ENCODE measurements around the gene ARMH3. TPM values are rescaled to one million over a fixed set of nuclear protein-coding genes. Genes with fewer than 3 reads are reported as not detected.

Gene ARMH3
- total RNA-seq, 1 experiment from 2014 or later: 30.6 TPM

DNA sequence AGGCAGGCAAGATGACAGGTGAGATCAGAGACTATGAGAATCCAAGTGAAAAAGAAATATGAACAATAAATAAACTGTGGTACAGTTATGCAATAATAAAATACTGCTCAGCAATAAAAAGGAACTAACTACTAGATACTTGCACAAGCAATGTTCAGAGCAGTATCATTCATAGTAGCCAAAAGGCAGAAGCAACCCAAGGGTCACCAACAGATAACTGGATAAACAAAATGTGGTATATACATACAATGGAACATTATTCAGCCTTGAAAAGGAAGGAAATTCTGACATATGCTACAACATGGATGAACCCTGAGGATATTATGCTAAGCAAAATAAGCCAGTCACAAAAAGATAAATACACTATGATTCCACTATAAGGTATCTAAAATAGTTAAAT is 135.4 kb downstream of the ARMH3 start:
- Histone ChIP-seq H3K4me3 (ENCODE audit: low read depth in 2 of 2, low read length in 2 of 2) (no peak overlapping the region), H3K9me3 (ENCODE audit: control insufficient read depth, insufficient read depth, low read depth, low read length) (no peaks in the 10 kb centered on the region), H3K27ac (ENCODE audit: low read length) (no peak overlapping the region), H3K36me3 (ENCODE audit: control insufficient read depth, insufficient read depth, low read length) (no peaks in the 10 kb centered on the region), H3K27me3 (ENCODE audit: control insufficient read depth, insufficient read depth, low read length) (no peaks in the 10 kb centered on the region), H3K4me1 (ENCODE audit: control insufficient read depth, insufficient read depth, low read length) (no peaks in the 10 kb centered on the region)
- CTCF ChIA-PET: no interaction called here
- TF ChIP-seq POLR2AphosphoS5 (IDR thresholded peaks at IDR 0.05; ENCODE audit: low read depth, low read length) (no peak), SIN3A (IDR thresholded peaks at IDR 0.05; ENCODE audit: borderline replicate concordance, insufficient read depth, low read depth, low read length) (no peak), TCF7L2 (IDR thresholded peaks at IDR 0.05; ENCODE audit: low read depth, low read length) (no peak)
- TF ChIP-seq, protein P1, sequence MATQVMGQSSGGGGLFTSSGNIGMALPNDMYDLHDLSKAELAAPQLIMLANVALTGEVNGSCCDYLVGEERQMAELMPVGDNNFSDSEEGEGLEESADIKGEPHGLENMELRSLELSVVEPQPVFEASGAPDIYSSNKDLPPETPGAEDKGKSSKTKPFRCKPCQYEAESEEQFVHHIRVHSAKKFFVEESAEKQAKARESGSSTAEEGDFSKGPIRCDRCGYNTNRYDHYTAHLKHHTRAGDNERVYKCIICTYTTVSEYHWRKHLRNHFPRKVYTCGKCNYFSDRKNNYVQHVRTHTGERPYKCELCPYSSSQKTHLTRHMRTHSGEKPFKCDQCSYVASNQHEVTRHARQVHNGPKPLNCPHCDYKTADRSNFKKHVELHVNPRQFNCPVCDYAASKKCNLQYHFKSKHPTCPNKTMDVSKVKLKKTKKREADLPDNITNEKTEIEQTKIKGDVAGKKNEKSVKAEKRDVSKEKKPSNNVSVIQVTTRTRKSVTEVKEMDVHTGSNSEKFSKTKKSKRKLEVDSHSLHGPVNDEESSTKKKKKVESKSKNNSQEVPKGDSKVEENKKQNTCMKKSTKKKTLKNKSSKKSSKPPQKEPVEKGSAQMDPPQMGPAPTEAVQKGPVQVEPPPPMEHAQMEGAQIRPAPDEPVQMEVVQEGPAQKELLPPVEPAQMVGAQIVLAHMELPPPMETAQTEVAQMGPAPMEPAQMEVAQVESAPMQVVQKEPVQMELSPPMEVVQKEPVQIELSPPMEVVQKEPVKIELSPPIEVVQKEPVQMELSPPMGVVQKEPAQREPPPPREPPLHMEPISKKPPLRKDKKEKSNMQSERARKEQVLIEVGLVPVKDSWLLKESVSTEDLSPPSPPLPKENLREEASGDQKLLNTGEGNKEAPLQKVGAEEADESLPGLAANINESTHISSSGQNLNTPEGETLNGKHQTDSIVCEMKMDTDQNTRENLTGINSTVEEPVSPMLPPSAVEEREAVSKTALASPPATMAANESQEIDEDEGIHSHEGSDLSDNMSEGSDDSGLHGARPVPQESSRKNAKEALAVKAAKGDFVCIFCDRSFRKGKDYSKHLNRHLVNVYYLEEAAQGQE (IDR thresholded peaks at IDR 0.05; ENCODE audit: insufficient read depth in 1 of 2, low read depth in 2 of 2, low read length in 1 of 2): no peak
- TF ChIP-seq, protein P2, sequence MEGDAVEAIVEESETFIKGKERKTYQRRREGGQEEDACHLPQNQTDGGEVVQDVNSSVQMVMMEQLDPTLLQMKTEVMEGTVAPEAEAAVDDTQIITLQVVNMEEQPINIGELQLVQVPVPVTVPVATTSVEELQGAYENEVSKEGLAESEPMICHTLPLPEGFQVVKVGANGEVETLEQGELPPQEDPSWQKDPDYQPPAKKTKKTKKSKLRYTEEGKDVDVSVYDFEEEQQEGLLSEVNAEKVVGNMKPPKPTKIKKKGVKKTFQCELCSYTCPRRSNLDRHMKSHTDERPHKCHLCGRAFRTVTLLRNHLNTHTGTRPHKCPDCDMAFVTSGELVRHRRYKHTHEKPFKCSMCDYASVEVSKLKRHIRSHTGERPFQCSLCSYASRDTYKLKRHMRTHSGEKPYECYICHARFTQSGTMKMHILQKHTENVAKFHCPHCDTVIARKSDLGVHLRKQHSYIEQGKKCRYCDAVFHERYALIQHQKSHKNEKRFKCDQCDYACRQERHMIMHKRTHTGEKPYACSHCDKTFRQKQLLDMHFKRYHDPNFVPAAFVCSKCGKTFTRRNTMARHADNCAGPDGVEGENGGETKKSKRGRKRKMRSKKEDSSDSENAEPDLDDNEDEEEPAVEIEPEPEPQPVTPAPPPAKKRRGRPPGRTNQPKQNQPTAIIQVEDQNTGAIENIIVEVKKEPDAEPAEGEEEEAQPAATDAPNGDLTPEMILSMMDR (IDR thresholded peaks at IDR 0.05): no peak
- intact Hi-C loops (cut with micrococcal nuclease; ENCODE audit: unreplicated experiment): no loop called here
- POLR2A ChIA-PET: no interaction called here
- DNase-seq (ENCODE audit: low read depth, low spot score) (no peak), ATAC-seq (no peak)
- in situ Hi-C loops (cut with HindIII; ENCODE audit: low pct_unique_long_range_greater_than_20kb, low sequenced_read_pairs): no loop called here
- no TSS peak for BruUV-seq (replicated peaks)

DNA sequence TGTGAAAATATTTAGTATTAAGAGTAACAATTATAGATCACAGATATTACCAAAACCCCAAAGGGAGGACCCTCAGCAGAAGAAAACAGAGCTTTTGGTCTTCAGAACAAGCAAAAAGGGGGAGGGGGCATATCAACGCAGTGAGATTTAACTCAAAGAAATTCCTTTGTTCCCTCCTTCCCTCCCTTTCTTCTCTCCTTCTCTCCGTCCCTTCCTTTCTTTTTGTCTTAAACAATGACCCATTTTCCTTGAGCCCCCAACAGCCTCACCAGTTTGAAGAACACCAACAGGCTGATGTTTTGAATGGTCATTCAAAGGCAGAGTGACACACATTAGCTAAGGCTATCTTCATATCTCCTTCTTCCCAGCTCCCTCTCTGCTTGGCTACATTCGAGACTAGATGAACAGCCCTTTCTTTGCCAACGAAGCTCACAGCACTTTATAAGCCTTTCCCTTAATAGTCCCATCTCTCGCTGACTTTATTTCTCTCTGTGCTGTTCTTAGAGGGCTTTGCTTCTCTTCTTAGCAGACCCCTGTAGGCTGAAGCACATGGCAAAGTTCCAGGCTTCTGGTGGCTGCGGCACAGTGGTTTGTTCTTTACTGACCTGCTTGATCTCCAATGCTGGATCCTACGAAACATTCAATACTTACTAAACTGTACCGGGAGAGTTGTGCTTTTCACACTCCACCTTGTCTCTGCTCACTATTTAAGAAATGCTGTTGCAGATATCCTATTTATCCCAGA is 136.8 kb downstream of the ARMH3 start:
- intact Hi-C loops (cut with micrococcal nuclease; ENCODE audit: unreplicated experiment): no loop called here
- CTCF ChIA-PET: interaction anchor here (1.3 kb wide), 1 partner anchor 29 kb away, joined by 3 read pairs; no protein-coding TSS in a partner anchor
- no peak overlapping the region for H3K27ac ChIP-seq (ENCODE audit: low read length)
- no peak for TF ChIP-seq POLR2AphosphoS5 (IDR thresholded peaks at IDR 0.05; ENCODE audit: low read depth, low read length)
- TF ChIP-seq, protein P1 (IDR thresholded peaks at IDR 0.05; ENCODE audit: insufficient read depth in 1 of 2, low read depth in 2 of 2, low read length in 1 of 2): no peak
- no peak for TF ChIP-seq TCF7L2 (IDR thresholded peaks at IDR 0.05; ENCODE audit: low read depth, low read length)
- TF ChIP-seq, protein P2 (IDR thresholded peaks at IDR 0.05): no peak
- TF ChIP-seq SIN3A (IDR thresholded peaks at IDR 0.05; ENCODE audit: borderline replicate concordance, insufficient read depth, low read depth, low read length): no peak
- H3K27me3 ChIP-seq (ENCODE audit: control insufficient read depth, insufficient read depth, low read length): no peaks in the 10 kb centered on the region
- H3K4me3 ChIP-seq (ENCODE audit: low read depth in 2 of 2, low read length in 2 of 2): no peak overlapping the region
- ATAC-seq (no peak), DNase-seq (ENCODE audit: low read depth, low spot score) (no peak)
- no TSS peak for BruUV-seq (replicated peaks)
- POLR2A ChIA-PET: no interaction called here
- no peaks in the 10 kb centered on the region for H3K9me3 ChIP-seq (ENCODE audit: control insufficient read depth, insufficient read depth, low read depth, low read length)
- in situ Hi-C loops (cut with HindIII; ENCODE audit: low pct_unique_long_range_greater_than_20kb, low sequenced_read_pairs): no loop called here
- no peaks in the 10 kb centered on the region for H3K36me3 ChIP-seq (ENCODE audit: control insufficient read depth, insufficient read depth, low read length)
- H3K4me1 ChIP-seq (ENCODE audit: control insufficient read depth, insufficient read depth, low read length): no peaks in the 10 kb centered on the region

Data from Panc1 (cell line).